ENCODE data around the gene PHF21B.
"Not testable (repeated sequence)": the region's sequence is repeated elsewhere in the genome, so short reads cannot be mapped to it uniquely, and the experiment has no call there.

The PHF21B gene

DNA sequence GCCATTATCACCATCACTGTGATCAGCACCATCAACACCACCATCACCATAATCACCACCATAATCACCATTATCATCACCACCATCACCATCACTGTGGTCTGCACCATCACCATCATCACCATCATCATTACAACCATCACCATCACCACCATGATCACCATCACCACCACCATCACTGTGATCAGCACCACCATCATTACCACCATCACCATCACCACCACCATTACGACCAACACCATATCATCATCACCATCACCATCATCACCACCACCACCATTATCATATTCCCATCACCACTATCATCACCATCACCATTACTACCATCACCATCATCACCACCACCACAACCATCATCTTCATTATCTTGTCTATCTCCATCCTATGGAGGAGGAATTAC, 125.2 kb downstream of the PHF21B start:
- no peak for FAIRE-seq
- DNase-seq (ENCODE audit: insufficient read length, low spot score), result no peak

DNA sequence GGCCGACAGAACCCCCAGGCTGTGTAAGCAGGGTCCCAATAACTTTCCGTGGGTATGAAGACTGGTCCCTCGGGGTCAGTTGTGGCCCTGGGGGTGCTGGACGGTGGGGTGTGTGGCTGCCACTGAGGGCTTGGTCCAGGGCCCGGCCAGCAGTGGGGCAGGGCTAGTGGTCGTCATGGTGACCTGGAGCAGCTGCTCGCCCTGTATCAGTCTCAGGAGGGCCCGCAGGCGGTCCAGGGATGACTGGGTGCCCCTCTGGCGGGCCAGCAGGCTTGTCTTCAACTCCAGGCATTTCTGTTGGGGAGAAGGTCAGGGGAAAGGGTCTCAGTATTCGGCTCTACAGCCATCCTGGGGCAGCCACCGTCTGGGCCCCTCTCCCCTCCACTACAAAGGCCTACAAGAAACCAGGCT, 126.8 kb downstream of the PHF21B start:
- DNase-seq (ENCODE audit: insufficient read length, low spot score) (no peak), FAIRE-seq (no peak)

DNA sequence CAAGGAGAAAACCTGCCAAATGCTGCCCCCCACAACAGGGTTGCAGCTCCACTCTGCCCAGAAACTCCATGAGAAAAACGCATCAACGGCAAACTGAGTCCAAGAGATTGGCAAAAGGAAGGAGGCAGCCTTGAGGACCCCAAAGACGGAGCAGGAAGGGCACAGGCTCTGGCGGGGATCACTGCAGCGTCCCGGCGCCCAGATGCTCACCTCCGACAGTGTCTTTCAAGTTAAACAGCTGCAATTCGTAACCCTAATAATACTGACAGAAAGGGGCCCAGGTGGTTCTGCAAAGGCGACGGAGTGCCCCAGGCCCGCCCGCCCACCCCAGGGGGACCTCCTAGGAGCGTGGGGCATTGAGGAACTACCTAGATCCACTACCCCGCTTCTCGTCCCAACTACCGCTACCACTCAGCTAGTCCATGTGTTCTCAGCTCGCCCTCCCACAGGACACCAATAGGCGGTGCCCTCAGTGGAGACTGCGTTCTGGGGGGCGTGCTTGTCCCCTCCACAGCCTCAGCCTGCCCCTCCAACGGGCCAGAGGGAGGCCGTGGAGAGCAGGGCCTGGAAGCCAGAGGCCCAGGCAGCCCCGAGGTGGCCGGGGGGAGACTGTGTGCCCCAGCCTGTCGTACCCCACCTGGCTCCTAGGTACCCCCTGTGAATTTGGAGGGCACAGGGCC, 127.4 kb downstream of the PHF21B start:
- FAIRE-seq, result no peak
- no peak for DNase-seq (ENCODE audit: insufficient read length, low spot score)

DNA sequence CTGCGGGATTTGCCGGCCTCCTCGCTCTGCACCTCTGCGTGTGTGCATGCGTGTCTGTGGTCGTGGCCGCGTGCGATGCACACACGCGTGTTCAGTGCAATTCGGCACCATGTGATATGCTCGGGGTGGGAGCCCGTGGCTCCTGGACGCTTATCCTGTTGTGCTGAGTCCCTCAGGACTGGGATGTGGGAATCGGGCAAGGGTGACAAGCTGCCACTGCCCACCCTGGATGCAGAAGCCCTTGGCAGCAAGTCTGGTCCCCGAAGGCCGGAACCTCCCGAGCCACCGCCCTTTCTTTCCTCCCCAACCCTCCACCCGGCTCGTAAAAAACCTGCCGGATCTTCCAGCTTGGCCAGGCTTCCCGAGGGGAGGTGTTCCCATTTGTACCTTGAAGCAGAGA, 128.2 kb downstream of the PHF21B start:
- FAIRE-seq (no peak), DNase-seq (ENCODE audit: insufficient read length, low spot score) (no peak)

DNA sequence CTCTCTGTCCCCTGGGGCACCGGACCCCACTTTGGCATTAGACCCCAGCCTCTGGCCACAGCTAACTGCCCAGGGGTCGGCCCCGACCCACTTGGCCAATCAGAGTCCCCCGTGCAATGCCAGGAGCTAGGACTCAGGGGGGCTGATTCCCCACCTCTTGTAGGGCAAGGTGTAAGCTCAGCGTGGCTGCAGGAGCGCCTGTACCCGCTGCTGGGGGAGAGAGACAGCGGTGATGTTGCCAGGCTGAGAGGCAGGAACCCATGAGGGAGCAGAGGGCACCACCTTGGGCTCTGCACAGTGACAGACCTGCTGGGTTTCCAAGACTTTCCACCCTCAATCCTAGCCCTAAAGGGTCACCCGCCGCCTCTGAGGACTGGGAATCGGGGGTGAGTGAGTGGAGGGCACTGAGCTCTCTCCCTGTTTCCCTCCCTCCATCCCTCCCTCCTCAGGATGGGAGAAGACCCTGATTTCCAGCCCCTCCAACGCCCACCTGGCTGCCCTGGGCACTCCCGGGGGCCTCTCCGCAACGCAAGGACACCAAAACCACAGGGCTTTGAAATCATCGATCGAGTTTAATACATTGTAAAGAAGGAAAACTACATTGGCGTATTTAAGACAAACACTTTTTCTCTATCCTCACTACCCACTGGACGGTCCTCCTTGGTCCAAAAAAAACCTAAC, 129.1 kb downstream of the PHF21B start:
- DNase-seq (ENCODE audit: insufficient read length, low spot score) (no peak), FAIRE-seq (no peak)

DNA sequence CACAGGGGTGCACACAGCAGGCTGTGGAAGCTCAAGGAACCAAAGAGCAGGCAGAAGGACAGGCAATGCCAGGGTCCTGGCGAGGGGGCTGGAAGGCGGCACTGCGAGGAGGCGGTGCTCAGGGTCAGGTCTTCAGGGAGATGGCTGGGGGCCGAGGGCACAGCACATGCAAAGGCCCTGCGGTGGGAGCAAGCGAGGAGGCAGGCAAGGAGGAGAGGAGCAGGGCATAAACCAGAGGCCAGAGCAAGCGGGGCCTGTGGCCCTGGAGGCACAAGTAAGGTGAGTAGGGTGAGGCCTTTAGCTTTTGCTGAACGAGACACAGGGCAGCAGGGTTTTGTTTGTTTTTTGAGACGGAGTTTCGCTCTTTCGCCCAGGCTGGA, 130.5 kb downstream of the PHF21B start:
- DNase-seq (ENCODE audit: insufficient read length, low spot score) (no peak), FAIRE-seq (no peak)

DNA sequence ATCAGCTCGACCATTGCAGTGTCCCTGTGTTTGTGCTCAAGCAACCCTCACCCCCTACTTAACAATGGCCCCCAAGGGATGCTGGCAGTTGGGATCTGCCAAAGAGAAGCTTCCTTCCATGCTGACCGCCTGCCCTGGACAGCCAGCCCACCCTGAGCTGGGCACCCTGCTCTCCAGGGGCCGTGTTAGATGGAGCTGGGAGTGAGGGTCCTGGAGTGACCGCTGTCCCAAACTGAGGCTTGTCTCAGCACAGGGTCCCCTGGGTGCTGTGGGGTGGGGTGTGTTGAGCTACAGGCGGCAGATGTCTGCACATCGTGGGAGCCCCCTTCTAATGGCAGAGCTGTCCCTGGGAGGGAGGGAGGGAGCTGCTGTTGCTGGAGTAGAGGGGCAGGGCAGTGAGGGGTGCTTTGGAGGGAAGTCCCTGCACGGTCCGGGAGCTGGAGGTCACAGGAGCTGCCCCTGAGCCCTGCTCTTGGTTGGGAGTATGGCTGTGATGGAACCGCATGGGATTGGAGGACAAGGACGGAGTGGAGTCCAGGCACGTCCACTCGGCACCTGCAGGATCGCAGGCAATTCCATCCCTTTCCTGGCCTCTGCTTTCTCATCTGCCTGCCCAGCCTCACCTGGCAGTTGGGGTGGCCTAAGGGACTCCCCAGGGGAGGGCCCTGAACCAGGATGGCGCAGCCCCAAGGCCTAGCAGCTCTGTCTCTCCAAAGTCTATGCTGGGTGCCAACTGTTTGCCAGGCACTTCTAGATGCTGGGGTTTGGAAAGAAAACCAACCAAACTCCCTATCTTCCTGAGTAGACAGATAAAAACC, 131.1 kb downstream of the PHF21B start:
- FAIRE-seq (no peak), DNase-seq (ENCODE audit: insufficient read length, low spot score) (no peak)

DNA sequence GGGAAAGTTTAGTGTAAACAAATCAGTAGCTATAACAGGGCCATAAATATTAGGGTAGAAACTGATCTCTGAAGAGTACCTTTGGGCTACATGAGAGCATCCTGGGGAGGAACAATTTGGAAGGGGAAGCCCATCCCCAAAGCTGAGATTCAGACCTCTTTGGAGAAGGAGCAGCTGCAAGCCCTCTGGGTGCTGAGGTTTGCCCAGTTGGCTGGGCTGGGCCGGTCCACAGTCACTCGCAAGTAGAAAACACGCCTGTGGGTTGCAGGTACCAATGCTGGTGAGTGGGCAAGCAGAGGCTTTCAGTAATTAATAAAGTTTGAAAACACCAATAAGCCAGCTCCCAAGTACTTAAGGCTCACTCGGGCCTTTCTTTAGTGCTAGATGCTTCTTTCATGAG, 132.9 kb downstream of the PHF21B start:
- DNase-seq (ENCODE audit: insufficient read length, low spot score) (no peak), FAIRE-seq (no peak)

DNA sequence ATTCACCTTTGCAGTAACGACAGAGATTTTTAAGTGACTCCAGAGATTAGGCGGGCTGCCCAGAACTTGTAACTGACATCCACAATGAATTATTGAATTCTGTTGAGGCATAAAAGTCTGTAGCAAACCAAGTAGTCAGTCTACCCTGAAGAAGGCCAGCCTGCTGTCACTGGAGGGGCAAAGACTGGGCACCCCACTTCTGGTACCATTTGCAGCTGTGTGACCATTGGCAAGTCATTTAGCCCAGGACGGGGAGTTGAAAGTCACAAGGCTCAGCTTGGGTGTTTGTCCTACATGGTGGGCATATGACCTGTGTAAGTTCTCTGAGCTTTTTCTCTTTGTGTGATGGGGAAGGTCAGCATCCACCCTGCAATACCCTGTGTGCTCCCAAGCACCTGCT, 138.0 kb downstream of the PHF21B start:
- DNase-seq (ENCODE audit: insufficient read length, low spot score) (no peak), FAIRE-seq (no peak)

DNA sequence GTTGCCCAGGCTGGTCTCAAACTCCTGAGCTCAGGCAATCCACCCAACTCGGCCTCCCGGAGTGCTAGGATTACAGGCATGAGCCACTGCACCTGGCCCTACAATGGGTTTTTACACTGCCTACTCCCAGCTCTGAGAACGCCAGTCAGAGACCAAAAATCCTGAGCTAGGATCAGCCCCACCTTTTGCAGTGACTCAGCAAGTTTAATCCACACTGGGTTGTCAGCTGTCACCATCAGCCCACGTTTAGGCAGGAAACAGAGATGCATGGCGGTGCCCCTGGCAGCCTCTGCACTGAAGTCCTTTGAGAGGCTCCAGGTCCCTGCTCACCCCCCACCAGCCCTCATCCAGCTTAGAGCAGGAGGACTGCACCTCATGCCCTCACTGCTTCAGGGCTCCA, 139.8 kb downstream of the PHF21B start:
- FAIRE-seq (no peak), DNase-seq (ENCODE audit: insufficient read length, low spot score) (no peak)

DNA sequence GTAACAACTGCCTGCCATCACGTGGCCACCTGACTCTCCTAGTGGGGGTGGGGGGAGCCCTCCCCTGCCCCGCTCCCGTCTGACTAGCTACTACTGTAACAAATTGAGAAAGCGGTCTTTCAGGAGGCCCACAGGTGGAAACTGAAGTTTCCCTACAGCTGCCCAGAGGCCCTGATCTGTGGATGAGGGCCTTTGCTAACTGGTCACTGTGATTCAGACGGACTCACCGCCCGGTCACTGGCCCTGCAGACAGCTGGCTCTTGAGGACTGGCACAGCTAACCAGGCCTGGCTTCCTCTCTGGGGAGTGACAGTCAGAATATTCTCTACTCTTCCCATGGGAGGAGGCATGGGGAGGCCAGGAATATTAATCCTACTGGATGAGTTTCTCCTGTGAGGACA, 140.6 kb downstream of the PHF21B start:
- no peak for FAIRE-seq
- no peak for DNase-seq (ENCODE audit: insufficient read length, low spot score)

DNA sequence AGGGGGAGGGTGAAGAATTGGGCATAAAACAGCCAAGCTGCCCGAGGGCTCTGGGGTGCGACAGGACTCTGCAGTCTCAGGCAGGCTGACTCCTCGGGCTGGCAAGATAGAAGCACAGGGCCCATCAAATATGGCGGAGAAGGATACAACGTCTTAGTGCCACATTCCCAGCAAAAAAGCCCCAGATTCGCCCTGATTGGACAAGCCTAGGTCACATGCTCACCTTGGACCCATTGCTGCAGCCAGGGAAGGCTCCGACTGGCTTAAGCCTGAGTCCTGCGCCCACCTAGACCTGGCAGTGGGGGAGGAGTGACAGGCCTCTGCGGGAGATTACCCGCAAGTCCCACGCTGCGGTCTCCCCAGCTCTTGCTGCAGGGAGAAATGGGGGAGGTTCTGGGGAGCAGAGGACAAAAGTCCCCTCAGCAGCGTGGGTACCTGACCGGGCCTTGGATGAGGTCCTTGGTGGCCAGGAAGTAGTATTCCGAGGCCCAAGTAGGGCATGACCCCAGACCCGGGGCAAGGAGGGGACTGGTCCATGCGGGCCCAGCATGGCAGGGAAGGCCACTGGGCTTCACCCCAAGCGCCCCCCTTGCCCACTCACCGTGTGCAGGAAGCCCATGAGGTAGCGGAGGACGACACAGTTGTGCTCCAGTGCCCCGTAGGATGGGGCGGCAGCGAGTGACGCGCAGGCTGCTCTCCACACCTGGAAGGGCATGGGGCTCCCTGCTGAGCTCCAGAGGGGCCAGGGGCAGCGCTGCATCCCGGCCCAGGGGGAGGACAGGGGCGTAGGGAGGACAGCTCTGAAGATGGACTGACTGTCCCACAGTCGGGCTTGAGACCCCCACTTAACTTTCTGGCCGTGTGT, 144.4 kb downstream of the PHF21B start:
- FAIRE-seq, result no peak

DNA sequence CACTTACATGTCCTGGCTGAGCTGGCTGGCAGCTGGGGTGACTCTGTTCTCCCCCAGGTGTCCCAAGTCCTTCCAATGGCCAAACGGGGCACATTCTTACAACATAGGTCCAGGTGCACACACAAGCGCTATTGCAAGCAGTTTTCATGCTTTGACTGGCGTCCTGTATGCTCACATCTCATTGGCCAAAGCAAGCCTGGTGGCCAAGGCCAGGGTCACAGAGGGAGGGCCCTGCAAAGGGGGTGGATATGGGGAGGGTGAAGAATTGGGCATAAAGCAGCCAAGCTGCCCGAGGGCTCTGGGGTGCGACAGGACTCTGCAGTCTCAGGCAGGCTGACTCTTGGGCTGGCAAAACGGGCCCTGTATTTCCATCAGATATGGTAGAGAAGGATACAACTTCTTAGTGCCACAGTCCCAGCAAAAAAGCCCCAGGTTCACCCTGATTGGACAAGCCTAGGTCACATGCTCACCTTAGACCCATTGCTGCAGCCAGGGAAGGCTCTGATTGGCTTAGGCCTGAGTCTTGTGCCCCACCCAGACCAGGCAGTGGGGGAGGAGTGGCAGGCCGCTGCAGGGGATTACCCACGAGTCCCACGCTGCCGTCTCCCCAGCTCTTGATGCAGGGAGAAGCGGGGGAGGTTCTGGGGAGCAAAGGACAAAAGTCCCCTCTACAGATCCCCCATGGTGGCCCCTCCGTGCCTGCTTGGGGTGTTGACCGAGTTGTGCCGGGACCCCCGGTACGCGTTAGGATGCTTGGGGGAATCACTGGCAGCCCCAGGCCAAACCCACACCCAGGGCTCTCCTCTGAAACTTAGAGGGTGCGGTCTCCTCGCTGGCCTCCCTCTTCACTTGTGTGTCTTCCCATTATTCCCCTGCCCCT, 146.6 kb downstream of the PHF21B start:
- FAIRE-seq, result no peak
- DNase-seq (ENCODE audit: insufficient read length, low spot score), result no peak

More for the DNA sequence above, 144.4 kb downstream of the PHF21B start:
- DNase-seq (ENCODE audit: insufficient read length, low spot score), result no peak

DNA sequence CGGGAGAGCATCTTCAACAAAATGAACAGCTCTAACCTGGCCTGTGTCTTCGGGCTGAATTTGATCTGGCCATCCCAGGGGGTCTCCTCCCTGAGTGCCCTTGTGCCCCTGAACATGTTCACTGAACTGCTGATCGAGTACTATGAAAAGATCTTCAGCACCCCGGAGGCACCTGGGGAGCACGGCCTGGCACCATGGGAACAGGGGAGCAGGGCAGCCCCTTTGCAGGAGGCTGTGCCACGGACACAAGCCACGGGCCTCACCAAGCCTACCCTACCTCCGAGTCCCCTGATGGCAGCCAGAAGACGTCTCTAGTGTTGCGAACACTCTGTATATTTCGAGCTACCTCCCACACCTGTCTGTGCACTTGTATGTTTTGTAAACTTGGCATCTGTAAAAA, 147.5 kb downstream of the PHF21B start:
- FAIRE-seq (no peak), DNase-seq (ENCODE audit: insufficient read length, low spot score) (no peak)

DNA sequence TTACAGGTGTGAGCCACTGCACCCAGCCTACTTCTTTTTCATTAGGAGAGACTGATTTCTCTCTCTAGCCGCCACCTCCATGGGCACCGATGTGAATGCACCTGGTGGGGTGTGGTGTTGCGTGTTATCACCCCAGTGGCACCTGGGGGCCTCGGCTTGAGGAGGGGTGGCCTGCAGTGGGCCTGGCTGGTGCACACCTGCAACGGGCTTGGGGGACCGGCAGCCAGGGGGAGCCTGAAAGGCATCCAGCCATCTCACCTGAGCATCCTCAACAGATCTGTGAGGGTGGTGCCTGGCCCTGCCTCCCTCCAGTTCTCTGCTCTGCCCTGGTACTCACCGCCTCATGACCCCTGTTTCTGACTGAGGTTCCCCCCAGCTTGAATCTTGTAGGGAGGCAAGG, 148.6 kb downstream of the PHF21B start:
- DNase-seq (ENCODE audit: insufficient read length, low spot score) (no peak), FAIRE-seq (no peak)

DNA sequence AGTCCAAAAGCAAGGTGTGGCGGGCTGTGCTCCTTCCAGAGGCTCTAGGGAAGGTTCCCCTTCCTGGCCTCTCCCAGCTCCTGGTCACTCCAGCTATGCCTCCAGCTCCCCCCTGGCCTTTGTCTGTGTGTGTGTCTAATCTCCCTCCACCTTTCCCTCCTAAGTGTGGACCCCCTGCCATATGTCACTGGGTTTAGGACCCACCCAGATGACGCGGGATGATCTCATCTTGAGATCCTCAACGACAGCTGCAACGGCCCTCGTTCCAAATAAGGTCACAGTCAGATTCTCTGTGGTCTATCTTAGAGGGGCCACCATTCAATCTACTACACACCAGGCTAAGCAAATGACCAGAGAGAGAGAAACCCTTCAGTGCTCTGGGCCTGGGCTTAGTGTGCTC, 149.5 kb downstream of the PHF21B start:
- DNase-seq (ENCODE audit: insufficient read length, low spot score), result no peak

DNA sequence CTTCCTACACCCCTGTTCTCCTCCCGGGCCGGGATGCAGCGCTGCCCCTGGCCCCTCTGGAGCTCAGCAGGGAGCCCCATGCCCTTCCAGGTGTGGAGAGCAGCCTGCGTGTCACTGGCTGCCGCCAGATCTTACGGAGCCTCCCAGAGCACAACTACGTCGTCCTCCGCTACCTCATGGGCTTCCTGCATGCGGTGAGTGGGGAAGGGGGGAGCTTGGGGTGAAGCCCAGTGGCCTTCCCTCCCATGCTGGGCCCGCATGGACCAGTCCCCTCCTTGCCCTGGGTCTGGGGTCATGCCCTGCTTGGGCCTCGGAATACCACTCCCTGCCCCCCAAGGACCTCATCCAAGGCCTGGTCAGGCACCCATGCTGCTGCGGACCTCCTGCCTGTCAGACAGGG, 150.2 kb downstream of the PHF21B start:
- DNase-seq (ENCODE audit: insufficient read length, low spot score), result no peak
- FAIRE-seq, result no peak

More for the DNA sequence above, 149.5 kb downstream of the PHF21B start:
- FAIRE-seq, result no peak

DNA sequence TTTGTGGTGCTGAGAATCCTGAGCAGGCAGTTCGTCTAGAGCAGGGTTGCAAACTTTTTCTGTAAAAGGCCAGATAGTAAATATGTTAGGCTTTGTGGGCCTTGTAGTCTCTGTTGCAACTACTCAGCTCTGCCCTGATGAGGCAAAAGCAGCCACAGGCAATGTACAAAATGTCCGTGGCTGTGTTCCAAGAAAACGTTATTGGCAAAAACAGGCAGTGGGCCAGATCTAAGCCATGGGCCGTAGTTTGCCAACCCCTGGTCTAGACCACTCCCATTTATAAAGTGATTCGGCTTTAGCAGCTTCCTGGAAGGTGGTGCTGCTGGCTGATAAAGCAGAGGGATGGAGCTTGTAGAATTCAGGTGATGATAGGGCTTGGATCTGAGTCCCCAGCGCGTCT, 151.0 kb downstream of the PHF21B start:
- DNase-seq (ENCODE audit: insufficient read length, low spot score), result not testable (repeated sequence)
- FAIRE-seq, result peak; percentile 8

DNA sequence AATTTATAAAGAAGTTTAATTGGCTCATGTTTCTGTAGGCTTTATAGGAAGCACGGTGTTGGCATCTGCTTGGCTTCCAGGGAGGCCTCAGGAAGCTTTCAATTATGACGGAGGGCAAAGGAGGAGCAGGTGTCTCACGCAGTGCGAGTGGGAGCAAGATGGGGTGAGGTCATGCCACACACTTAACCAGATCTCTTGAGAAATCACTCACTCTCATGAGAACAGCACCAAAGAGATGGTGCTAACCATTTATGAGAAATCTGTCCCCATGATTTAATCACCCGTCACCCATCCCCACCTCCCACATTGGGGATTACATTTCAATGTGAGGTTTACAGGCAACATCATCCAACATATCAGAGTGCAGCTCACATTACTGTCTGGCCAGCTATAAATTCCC, 153.9 kb downstream of the PHF21B start:
- FAIRE-seq (no peak), DNase-seq (ENCODE audit: insufficient read length, low spot score) (no peak)

DNA sequence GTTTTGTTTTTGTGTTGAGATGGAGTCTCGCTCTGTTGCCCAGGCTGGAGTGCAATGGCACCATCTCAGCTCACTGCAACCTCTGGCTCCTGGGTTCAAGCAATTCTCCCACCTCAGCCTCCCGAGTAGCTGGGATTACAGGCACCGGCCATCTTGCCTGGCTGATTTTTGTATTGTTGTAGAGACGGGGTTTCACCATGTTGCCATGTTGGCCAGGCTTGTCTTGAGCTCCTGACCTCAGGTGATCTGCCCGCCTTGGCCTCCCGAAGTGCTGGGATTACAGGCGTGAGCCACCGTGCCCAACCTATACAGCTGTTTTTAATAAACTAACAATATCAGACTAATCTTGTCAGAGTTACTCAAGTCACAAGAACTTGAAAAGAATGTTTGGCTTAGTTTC, 155.2 kb downstream of the PHF21B start:
- FAIRE-seq; DNase-seq (ENCODE audit: insufficient read length, low spot score): not testable (repeated sequence)
